SK-N-SH treated with all-trans-retinoic acid at 6 μM for 48 hours (cell line): ENCODE data around the gene CBFA2T3.

Experiments used
- ATAC-seq: fragments of 200-7000 bp; cut with Tn5 transposase; 3 replicates; pipeline ENCODE4 v1.9.1; 2020; ENCODE audit warnings: mild to moderate bottlenecking, moderate library complexity
- ARNTL ChIP-seq: fragments of 450-650 bp; formaldehyde crosslinking; IDR thresholded peaks from 2 replicates; pipeline ENCODE4 v1.5.0; 2020; ENCODE audit warnings: low read depth, mild to moderate bottlenecking, moderate library complexity, borderline replicate concordance
- BACH2 ChIP-seq: fragments of 250-450 bp; sonication (Bioruptor Pico); IDR thresholded peaks from 2 replicates; pipeline ENCODE4 v1.9.0; 2021; ENCODE audit warnings: mild to moderate bottlenecking, borderline replicate concordance
- CREB5 ChIP-seq: fragments of 250-450 bp; sonication (Bioruptor Pico); IDR thresholded peaks from 2 replicates; pipeline ENCODE4 v1.5.1; 2020; ENCODE audit warnings: low read depth, mild to moderate bottlenecking, moderate library complexity
- CSDC2 ChIP-seq: fragments of 250-450 bp; sonication (Bioruptor Pico); IDR thresholded peaks from 2 replicates; pipeline ENCODE4 v1.5.0; 2020; ENCODE audit warnings: mild to moderate bottlenecking, moderate library complexity
- ESRRG ChIP-seq: fragments of 250-450 bp; sonication (Bioruptor Pico); IDR thresholded peaks from 2 replicates; pipeline ENCODE4 v1.6.1; 2021; ENCODE audit warnings: mild to moderate bottlenecking
- ISL1 ChIP-seq: fragments of 250-450 bp; sonication (Bioruptor Pico); IDR thresholded peaks from 2 replicates; pipeline ENCODE4 v2.1.2; 2022; ENCODE audit warnings: mild to moderate bottlenecking, moderate library complexity
- OSR1 ChIP-seq: fragments of 250-450 bp; sonication (Bioruptor Pico); IDR thresholded peaks from 2 replicates; pipeline ENCODE4 v1.8.0; 2022; ENCODE audit warnings: moderate library complexity, mild to moderate bottlenecking, inconsistent platforms
- PATZ1 ChIP-seq: fragments of 250-450 bp; sonication (Bioruptor Pico); IDR thresholded peaks from 2 replicates; pipeline ENCODE4 v1.8.0; 2020; ENCODE audit warnings: mild to moderate bottlenecking, moderate library complexity, borderline replicate concordance
- PPARA ChIP-seq: fragments of 250-450 bp; sonication (Bioruptor Pico); IDR thresholded peaks from 2 replicates; pipeline ENCODE4 v1.5.0; 2020; ENCODE audit warnings: mild to moderate bottlenecking, borderline replicate concordance
- RARB ChIP-seq: fragments of 250-450 bp; sonication (Bioruptor Pico); IDR thresholded peaks from 2 replicates; pipeline ENCODE4 v1.8.0; 2021; ENCODE audit warnings: mild to moderate bottlenecking, moderate library complexity
- SNAI2 ChIP-seq: fragments of 250-450 bp; sonication (Bioruptor Pico); IDR thresholded peaks from 2 replicates; pipeline ENCODE4 v1.5.0; 2020; ENCODE audit warnings: mild to moderate bottlenecking, moderate library complexity
- TCF4 ChIP-seq: fragments of 250-450 bp; sonication (Bioruptor Pico); IDR thresholded peaks from 2 replicates; pipeline ENCODE4 v1.8.0; 2021; ENCODE audit warnings: mild to moderate bottlenecking, moderate library complexity, borderline replicate concordance
- TOX ChIP-seq: fragments of 250-450 bp; sonication (Bioruptor Pico); IDR thresholded peaks from 2 replicates; pipeline ENCODE4 v1.8.0; 2021; ENCODE audit warnings: mild to moderate bottlenecking, moderate library complexity, borderline replicate concordance
- TSHZ2 ChIP-seq: fragments of 250-450 bp; sonication (Bioruptor Pico); IDR thresholded peaks from 2 replicates; pipeline ENCODE4 v1.5.0; 2020; ENCODE audit warnings: mild to moderate bottlenecking, moderate library complexity
- ZC3H10 ChIP-seq: fragments of 250-450 bp; sonication (Bioruptor Pico); IDR thresholded peaks from 2 replicates; pipeline ENCODE4 v1.5.1; 2021; ENCODE audit warnings: mild to moderate bottlenecking, moderate library complexity
- ZFP3 ChIP-seq: fragments of 250-450 bp; sonication (Bioruptor Pico); IDR thresholded peaks from 2 replicates; pipeline ENCODE4 v1.5.0; 2020; ENCODE audit warnings: mild to moderate bottlenecking, moderate library complexity
- ZFP30 ChIP-seq: fragments of 450-650 bp; formaldehyde crosslinking; IDR thresholded peaks from 2 replicates; pipeline ENCODE4 v1.5.0; 2022; ENCODE audit warnings: mild to moderate bottlenecking, moderate library complexity
- ZNF70 ChIP-seq: fragments of 450-650 bp; formaldehyde crosslinking; IDR thresholded peaks from 2 replicates; pipeline ENCODE4 v1.5.0; 2020; ENCODE audit warnings: mild to moderate bottlenecking, moderate library complexity
- ZNF8 ChIP-seq: fragments of 450-650 bp; formaldehyde crosslinking; IDR thresholded peaks from 2 replicates; pipeline ENCODE4 v1.5.0; 2020; ENCODE audit warnings: mild to moderate bottlenecking, moderate library complexity
- TF ChIP-seq, protein P1 (sequence below): fragments of 250-450 bp; sonication (Bioruptor Pico); IDR thresholded peaks from 2 replicates; pipeline ENCODE4 v1.5.1; 2021; ENCODE audit warnings: mild to moderate bottlenecking, moderate library complexity
- TF ChIP-seq, protein P2 (sequence below): fragments of 250-450 bp; sonication (Bioruptor Pico); IDR thresholded peaks from 2 replicates; pipeline ENCODE4 v1.8.0; 2021; ENCODE audit warnings: low read depth, mild to moderate bottlenecking, moderate library complexity, borderline replicate concordance

Gene CBFA2T3

GRCh38 chr16:88866151-88866920, 110.7 kb downstream of the CBFA2T3 start, which contains the start of gene PABPN1L:
PABPN1L (minus strand) TSS chr16:88866660; CDS start chr16:88866606, 54 bp downstream.
- no peak for TF ChIP-seq TCF4 (CRISPR knock-in tag)
- TF ChIP-seq ZFP3: no peak
- TF ChIP-seq OSR1 (CRISPR knock-in tag): no peak
- TF ChIP-seq PPARA (CRISPR knock-in tag): no peak
- TF ChIP-seq ZNF8: no peak
- TF ChIP-seq CSDC2 (CRISPR knock-in tag): no peak
- no peak for TF ChIP-seq PATZ1 (CRISPR knock-in tag)
- no peak for TF ChIP-seq TSHZ2
- no peak for TF ChIP-seq RARB (CRISPR knock-in tag)
- TF ChIP-seq, all 23 proteins: peak for 0
- ATAC-seq: no peak

GRCh38 chr16:88865742-88866141, 111.3 kb downstream of the CBFA2T3 start:
- ATAC-seq: no peak
- TF ChIP-seq BACH2 (CRISPR knock-in tag) (no peak), TOX (CRISPR knock-in tag) (no peak), ZNF8 (no peak), CREB5 (no peak), ZNF70 (CRISPR knock-in tag) (no peak), ZC3H10 (no peak), ARNTL (CRISPR knock-in tag) (no peak), PATZ1 (CRISPR knock-in tag) (no peak), RARB (CRISPR knock-in tag) (no peak), TCF4 (CRISPR knock-in tag) (no peak), SNAI2 (no peak), ESRRG (no peak), CSDC2 (CRISPR knock-in tag) (no peak), TSHZ2 (no peak), ZFP3 (no peak), ZFP30 (CRISPR knock-in tag) (no peak), ISL1 (CRISPR knock-in tag) (no peak), OSR1 (CRISPR knock-in tag) (no peak)
- TF ChIP-seq, protein P1, sequence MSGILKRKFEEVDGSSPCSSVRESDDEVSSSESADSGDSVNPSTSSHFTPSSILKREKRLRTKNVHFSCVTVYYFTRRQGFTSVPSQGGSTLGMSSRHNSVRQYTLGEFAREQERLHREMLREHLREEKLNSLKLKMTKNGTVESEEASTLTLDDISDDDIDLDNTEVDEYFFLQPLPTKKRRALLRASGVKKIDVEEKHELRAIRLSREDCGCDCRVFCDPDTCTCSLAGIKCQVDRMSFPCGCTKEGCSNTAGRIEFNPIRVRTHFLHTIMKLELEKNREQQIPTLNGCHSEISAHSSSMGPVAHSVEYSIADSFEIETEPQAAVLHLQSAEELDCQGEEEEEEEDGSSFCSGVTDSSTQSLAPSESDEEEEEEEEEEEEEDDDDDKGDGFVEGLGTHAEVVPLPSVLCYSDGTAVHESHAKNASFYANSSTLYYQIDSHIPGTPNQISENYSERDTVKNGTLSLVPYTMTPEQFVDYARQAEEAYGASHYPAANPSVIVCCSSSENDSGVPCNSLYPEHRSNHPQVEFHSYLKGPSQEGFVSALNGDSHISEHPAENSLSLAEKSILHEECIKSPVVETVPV: no peak
- TF ChIP-seq, protein P2, sequence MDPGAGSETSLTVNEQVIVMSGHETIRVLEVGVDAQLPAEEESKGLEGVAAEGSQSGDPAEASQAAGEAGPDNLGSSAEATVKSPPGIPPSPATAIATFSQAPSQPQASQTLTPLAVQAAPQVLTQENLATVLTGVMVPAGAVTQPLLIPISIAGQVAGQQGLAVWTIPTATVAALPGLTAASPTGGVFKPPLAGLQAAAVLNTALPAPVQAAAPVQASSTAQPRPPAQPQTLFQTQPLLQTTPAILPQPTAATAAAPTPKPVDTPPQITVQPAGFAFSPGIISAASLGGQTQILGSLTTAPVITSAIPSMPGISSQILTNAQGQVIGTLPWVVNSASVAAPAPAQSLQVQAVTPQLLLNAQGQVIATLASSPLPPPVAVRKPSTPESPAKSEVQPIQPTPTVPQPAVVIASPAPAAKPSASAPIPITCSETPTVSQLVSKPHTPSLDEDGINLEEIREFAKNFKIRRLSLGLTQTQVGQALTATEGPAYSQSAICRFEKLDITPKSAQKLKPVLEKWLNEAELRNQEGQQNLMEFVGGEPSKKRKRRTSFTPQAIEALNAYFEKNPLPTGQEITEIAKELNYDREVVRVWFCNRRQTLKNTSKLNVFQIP (CRISPR knock-in tag): no peak
